COR-L47 (cell line): ENCODE data around the gene DCAF8.
"Not testable (repeated sequence)": the region's sequence is repeated elsewhere in the genome, so short reads cannot be mapped to it uniquely, and the experiment has no call there.

Experiments
- DNase-seq: peaks from one replicate; lab custom pipeline; 2025; lab: John Stamatoyannopoulos, UW

DCAF8 gene

GRCh38 chr1:160261893-160262794 is at the start of gene DCAF8:
Gene DCAF8, minus strand, starts transcription at chr1:160262549. Its CDS starts 18,541 bp downstream, at chr1:160244008.
- peak; percentile 96 for DNase-seq

DNA sequence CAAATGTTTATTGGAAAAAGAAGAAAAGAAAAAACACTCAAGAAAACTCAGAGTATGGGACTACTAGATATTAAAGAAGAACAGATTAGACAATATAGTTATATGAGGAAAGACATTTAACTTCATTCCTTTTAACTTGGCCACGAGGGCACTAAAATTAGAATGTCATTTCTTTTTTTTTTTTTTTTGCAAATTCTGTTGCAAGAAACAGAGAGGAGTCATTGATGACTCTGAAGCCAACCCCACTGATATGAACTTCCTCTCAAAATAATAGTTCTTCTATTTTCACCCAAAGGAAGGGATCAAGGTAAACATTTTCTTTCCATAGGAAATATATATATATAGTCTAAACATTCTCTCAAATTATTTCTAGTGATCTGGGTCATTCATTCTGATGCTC is 47.2 kb upstream of the DCAF8 start:
- no peak for DNase-seq

DNA sequence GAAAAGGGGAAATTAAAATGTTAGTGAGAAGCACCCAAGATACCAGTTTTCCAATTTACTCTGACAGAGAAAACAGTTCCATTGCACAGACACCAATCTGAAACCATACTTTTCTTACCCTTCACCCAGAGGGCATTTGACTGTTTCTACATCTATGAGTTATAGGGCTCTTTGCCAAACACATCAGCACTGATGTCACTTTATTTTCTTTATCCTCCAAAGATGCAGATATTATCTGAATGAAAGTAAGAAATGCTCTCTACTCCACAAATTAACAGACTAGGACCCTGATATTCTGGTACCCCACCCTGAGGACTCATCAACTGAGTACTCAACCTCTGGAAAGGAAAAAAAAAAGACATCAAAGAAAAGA is 46.8 kb upstream of the DCAF8 start:
- no peak for DNase-seq

- no peak for DNase-seq
Measured at GRCh38 chr1:160308451-160309184, 46.3 kb upstream of the DCAF8 start.

DNA sequence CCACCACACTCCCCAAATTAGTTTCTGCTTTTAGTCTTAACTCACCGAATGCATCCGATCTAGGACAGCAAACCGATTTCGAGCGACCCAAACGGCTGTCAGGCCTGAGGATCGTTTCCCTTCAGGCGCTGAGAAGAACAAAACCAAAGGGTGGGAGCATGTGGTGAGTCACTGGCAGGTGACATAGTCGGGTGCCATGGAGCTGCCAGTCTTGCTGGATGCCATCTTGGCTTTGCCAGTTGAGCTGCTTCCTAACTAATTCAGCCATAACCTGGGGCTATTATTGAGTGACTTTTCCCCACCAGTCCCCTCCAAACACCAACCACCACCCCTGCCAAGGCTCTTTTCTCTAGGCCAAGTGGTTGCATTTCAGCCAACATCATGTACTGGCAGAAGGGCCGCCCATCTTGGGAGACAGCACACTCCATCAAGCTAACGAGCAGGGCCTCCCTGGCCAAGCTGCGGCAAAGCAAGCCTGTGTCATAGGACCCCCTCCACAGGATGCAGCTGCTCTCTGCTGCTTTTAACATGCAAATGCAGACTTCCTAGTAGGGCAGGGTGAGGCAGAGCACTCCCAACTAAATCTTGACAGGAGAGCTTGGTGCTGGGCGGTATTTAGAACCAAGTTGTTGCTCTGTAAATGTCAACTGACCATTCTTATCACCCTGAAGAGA is 44.9 kb upstream of the DCAF8 start:
- DNase-seq = no peak

- DNase-seq = no peak
Measured at GRCh38 chr1:160300173-160300572, 37.8 kb upstream of the DCAF8 start.

GRCh38 chr1:160296036-160296435 is 33.7 kb upstream of the DCAF8 start:
- no peak for DNase-seq

DNA sequence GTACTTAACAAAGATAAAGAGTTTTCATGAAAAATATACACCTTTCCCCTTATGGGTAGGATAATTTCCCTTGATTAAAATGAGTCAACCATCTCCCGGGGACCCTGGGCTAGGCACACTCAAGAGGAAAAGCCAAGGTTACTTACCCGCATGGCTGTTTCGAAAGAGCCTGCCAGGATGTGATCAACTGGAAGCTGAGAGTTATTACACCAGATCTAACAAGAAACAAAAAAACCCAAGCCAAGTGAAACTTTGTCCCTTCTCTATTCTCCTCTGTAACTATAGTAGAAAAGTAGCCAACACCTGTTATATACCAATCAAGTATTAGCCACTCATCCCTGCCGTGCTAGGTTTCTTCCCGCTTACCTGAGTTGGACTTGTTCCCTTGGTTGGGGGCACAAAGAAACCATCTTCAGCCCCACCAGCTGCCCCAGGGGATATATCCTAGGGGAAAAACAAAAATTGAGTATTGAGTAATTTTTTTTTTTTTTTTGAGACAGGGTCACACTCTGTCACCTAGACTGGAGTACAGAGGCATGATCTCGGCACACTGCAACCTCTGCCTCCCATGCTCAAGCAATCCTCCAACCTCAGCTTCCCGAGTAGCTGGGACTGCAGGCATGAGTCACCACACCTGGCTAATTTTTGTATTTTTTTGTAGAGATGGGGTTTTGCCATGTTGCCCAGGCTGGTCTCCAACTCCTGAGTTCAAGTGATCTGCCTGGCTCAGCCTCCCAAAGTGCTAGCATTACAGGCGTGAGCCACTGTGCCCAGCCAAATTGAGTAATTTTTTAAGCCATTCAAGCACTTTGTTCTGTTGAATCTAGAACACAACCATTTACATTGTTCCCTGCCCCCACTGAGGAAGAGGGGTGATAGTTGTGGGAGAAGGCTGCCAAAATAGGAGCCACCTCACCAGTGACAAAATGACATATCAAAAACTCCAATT is 30.9 kb upstream of the DCAF8 start:
- no peak for DNase-seq

- peak; percentile 51 for DNase-seq
Measured at GRCh38 chr1:160291248-160292220, 29.2 kb upstream of the DCAF8 start.

DNA sequence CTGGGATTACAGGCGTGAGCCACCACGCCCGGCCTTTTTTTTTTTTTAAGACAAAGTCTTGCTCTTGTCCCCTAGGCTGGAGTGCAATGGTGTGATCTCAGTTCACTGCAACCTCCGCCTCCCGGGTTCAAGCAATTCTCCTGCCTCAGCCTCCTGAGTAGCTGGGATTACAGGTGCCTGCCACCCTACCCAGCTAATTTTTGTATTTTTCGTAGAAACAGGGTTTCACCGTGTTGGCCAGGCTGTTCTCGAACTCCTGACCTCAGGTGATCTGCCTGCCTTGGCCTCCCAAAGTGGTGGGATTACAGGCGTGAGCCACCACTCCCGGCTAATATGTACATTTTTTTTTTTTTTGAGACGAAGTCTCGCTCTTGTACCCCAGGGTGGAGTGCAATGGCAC is 25.4 kb upstream of the DCAF8 start:
- not testable (repeated sequence) for DNase-seq

DNA sequence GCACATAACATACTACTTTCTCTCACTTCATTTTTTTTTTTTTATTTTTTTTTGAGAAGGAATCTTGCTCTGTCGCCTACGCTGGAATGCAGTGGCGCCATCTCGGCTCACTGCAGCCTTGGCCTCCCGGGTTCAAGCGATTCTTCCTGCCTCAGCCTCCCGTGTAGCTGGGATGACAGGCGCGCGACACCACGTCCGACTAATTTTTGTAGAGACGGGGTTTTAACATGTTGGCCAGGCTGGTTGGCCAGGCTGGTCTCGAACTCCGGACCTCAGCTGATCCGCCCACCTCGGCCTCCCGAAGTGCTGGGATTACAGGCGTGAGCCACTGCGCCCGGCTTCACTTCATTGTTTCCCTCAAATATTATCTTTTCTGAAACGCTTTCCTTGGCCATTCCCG is 23.2 kb upstream of the DCAF8 start:
- no peak for DNase-seq

GRCh38 chr1:160284782-160285344 is 22.5 kb upstream of the DCAF8 start, which contains the start of gene PEX19:
Gene PEX19, minus strand, starts transcription at chr1:160285133. Its CDS starts 9 bp downstream, at chr1:160285124.
- peak; percentile 81 for DNase-seq

DNA sequence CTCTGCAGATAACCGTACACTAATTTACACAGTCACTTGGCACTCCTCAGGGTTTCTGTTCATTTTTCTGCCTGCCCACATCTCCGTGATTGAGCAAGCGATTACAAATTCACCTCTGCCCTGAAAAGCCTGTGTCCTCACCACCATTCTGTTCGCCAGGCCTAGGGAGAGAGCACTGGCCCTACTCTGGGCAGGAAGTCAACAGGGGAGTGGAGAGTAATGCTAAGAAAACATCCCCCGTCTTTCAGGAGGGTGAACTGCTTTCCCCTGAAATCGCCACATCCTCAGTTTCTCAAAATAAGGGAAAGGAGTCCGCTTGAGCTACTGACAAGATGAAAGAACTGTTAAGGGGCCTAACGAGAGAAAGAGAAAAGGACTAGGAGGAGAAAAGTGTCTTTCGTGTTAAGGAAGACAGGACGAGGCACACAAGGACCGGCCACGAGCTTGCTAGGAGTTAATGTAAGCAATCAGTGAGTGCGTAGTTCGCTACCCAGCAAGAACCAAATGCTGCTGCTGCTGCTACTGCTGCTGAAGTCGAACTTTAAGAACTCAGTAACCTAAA is 22.0 kb upstream of the DCAF8 start:
- no peak for DNase-seq

- DNase-seq = no peak
Measured at GRCh38 chr1:160282807-160283206, 20.5 kb upstream of the DCAF8 start.

DNA sequence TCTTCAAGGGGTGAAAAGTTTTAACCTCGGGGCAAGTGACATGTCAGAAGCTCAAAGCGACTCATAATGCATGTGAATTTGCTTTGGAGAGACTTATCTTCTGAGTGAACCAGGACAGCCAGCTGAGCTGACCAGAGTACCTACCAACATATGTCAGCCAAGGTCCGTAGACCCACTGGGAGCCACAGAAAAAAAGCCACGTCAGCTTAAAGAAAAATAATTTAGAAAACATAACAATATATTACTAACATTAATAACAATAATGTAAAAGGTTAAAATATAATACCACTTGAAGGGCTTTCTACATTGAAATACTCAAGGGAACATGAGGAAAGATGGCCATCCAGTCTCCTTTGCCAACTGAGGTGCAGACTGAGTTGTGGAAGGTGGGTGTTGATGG is 15.6 kb upstream of the DCAF8 start:
- DNase-seq = no peak

GRCh38 chr1:160277330-160277729 is 15.0 kb upstream of the DCAF8 start:
- DNase-seq = no peak

GRCh38 chr1:160271025-160271424 is 8.7 kb upstream of the DCAF8 start:
- no peak for DNase-seq

DNA sequence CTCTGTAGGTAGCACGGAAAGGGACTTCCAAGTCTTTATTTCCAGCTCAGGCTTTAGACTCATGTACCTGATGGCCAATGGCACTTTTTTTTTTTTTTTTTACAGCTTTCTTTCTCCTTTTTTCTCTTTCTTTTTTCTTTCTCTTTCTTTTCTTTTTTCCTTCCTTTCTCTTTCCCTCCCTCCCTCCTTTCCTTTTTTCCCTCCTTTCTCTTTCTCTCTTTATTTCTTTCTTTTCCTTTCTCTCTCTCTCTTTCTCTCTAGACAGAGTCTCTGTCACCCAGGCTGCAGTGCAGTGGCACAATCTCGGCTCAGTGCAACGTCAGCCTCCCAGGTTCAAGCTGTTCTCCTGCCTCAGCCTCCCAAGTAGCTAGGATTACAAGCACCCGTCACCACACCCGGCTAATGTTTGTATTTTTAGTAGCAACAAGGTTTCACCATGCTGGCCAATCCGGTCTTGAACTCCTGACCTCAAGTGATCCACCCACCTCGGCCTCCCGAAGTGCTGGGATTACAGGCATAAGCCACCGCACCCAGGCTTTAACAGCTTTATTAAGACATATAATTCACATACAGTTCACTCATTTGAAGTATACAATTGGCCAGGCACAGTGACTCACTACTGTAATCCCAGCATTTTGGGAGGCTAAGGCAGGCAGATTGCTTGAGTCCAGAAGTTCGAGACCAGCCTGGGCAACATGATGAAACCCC is 5.1 kb upstream of the DCAF8 start:
- DNase-seq = no peak

DNA sequence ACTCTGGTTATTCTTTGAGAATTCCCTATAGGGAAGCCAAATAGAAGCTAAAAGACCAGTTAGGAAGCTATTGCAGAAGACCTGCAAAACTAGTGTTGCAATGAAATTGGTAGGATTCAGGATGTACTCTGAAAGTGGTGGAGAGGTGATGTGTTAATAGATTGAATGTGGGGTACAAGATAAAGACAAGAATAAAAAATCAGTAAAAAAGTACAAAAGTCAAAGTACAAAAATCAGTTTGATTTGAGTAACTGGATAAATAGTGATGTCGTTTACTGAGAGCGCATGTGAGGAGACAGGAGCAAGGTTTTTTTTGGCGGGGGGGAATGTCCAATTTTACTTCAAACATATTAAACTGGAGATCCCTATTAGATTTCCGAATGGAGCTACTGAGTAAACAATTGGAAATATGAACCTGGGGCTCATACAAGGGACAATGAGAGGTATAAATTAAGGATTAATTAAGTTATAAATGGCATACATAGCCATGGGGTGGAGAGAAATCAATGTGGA is 2.5 kb upstream of the DCAF8 start:
- no peak for DNase-seq
